Measurements from ENCODE around the gene PTX4. TPM values are rescaled to one million over a fixed set of nuclear protein-coding genes. Genes with fewer than 3 reads are reported as not detected.

Gene PTX4
- total and polyA plus RNA-seq, 4 donors: 0.08 to 0.61 TPM; not detected in 2

DNA sequence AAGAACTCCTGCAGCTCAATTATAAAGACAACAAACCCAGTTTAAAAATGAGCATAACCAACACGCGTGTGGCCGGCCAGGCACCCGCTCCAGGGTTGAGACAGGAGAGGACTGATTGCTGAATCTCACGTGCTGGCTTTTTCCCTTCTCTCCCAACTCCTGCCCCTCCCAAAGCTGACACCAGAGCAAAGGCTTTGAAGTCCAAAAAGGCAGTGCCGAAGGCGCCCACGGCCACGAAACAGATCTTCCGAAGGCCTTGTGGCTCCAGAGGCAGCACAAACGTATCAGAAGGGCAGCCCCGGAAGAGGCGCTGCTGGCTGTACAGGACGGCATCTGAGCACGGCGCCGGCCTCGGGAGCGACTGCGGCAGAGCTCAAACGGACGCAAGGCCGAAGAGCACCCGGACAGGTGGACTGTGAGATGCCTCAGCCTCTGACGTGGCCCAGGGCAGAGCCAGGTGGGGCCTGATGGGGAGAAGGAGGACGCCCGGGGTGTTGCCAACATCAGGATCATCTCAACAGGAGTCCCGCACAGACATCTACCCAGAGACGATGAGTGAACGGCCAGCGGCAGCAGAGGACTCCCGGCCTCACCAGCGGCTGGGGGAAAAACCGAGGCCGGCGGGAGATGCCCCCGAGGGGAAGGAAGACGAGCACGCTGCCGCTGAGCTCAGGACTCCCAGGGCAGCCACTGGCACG lies 24.4 kb downstream of the PTX4 start (continued):
- TF ChIP-seq, protein P1, sequence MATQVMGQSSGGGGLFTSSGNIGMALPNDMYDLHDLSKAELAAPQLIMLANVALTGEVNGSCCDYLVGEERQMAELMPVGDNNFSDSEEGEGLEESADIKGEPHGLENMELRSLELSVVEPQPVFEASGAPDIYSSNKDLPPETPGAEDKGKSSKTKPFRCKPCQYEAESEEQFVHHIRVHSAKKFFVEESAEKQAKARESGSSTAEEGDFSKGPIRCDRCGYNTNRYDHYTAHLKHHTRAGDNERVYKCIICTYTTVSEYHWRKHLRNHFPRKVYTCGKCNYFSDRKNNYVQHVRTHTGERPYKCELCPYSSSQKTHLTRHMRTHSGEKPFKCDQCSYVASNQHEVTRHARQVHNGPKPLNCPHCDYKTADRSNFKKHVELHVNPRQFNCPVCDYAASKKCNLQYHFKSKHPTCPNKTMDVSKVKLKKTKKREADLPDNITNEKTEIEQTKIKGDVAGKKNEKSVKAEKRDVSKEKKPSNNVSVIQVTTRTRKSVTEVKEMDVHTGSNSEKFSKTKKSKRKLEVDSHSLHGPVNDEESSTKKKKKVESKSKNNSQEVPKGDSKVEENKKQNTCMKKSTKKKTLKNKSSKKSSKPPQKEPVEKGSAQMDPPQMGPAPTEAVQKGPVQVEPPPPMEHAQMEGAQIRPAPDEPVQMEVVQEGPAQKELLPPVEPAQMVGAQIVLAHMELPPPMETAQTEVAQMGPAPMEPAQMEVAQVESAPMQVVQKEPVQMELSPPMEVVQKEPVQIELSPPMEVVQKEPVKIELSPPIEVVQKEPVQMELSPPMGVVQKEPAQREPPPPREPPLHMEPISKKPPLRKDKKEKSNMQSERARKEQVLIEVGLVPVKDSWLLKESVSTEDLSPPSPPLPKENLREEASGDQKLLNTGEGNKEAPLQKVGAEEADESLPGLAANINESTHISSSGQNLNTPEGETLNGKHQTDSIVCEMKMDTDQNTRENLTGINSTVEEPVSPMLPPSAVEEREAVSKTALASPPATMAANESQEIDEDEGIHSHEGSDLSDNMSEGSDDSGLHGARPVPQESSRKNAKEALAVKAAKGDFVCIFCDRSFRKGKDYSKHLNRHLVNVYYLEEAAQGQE (IDR thresholded peaks at IDR 0.05): no peak
- TF ChIP-seq, protein P2, sequence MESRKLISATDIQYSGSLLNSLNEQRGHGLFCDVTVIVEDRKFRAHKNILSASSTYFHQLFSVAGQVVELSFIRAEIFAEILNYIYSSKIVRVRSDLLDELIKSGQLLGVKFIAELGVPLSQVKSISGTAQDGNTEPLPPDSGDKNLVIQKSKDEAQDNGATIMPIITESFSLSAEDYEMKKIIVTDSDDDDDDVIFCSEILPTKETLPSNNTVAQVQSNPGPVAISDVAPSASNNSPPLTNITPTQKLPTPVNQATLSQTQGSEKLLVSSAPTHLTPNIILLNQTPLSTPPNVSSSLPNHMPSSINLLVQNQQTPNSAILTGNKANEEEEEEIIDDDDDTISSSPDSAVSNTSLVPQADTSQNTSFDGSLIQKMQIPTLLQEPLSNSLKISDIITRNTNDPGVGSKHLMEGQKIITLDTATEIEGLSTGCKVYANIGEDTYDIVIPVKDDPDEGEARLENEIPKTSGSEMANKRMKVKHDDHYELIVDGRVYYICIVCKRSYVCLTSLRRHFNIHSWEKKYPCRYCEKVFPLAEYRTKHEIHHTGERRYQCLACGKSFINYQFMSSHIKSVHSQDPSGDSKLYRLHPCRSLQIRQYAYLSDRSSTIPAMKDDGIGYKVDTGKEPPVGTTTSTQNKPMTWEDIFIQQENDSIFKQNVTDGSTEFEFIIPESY (IDR thresholded peaks at IDR 0.05): no peak
- TF ChIP-seq, protein P3, sequence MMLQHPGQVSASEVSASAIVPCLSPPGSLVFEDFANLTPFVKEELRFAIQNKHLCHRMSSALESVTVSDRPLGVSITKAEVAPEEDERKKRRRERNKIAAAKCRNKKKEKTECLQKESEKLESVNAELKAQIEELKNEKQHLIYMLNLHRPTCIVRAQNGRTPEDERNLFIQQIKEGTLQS (IDR thresholded peaks at IDR 0.05): no peak
- TF ChIP-seq RXRA (IDR thresholded peaks at IDR 0.05): no peak

DNA sequence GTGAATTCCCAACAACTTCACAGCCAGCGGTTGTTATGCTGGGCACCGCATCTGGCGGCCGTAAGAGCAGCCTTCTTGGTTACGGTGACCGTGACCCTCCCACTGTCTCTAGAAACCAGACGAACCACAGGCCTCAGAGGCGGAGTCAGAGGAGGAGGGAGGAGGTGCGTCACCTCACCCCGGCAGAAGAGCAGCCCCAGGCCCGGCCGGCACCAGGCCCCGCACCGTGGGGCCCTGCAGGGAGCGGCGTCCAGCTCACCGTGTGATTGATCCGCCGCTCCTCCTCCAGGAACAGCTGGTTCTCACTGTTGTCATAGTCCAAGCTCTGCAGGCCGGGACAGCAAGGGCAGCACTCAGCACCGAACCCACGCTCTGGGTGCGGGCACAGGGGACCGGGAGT lies 27.6 kb downstream of the PTX4 start:
- H3K36me3 ChIP-seq (ENCODE audit: control insufficient read depth in 4 of 4, insufficient read depth in 3 of 4, low read depth in 1 of 4, low read length in 3 of 4): peaks cover 0 to 28% (median 7%) of the 10 kb centered on the region in 4 donors
- WGBS: 92% methylated on average over 24 of the region's 24 CpGs

More for the DNA sequence above, 27.6 kb downstream of the PTX4 start:
- TF ChIP-seq HNF4A (conservative IDR thresholded peaks at IDR 0.05): no peak
- TF ChIP-seq, protein P1 (IDR thresholded peaks at IDR 0.05): no peak
- TF ChIP-seq, protein P2 (IDR thresholded peaks at IDR 0.05): no peak
- TF ChIP-seq FOXA1 (IDR thresholded peaks at IDR 0.05): no peak
- no peak for TF ChIP-seq JUND (IDR thresholded peaks at IDR 0.05)
- TF ChIP-seq SP1 (IDR thresholded peaks at IDR 0.05): no peak
- TF ChIP-seq NR2F2 (IDR thresholded peaks at IDR 0.05): no peak
- no peak for TF ChIP-seq FOXA2 (IDR thresholded peaks at IDR 0.05)
- TF ChIP-seq GABPA (IDR thresholded peaks at IDR 0.05 in 1 of 2, conservative IDR thresholded peaks at IDR 0.05 in 1 of 2): no peak
- TF ChIP-seq HNF4G (IDR thresholded peaks at IDR 0.05): no peak
- TF ChIP-seq, protein P3 (IDR thresholded peaks at IDR 0.05): no peak
- TF ChIP-seq, protein P4, sequence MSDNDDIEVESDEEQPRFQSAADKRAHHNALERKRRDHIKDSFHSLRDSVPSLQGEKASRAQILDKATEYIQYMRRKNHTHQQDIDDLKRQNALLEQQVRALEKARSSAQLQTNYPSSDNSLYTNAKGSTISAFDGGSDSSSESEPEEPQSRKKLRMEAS (IDR thresholded peaks at IDR 0.05): no peak
- no peak for TF ChIP-seq RXRA (IDR thresholded peaks at IDR 0.05)
- no peak for TF ChIP-seq EGR1 (IDR thresholded peaks at IDR 0.05; ENCODE audit: low read depth in 2 of 2)
- TF ChIP-seq, protein P5, sequence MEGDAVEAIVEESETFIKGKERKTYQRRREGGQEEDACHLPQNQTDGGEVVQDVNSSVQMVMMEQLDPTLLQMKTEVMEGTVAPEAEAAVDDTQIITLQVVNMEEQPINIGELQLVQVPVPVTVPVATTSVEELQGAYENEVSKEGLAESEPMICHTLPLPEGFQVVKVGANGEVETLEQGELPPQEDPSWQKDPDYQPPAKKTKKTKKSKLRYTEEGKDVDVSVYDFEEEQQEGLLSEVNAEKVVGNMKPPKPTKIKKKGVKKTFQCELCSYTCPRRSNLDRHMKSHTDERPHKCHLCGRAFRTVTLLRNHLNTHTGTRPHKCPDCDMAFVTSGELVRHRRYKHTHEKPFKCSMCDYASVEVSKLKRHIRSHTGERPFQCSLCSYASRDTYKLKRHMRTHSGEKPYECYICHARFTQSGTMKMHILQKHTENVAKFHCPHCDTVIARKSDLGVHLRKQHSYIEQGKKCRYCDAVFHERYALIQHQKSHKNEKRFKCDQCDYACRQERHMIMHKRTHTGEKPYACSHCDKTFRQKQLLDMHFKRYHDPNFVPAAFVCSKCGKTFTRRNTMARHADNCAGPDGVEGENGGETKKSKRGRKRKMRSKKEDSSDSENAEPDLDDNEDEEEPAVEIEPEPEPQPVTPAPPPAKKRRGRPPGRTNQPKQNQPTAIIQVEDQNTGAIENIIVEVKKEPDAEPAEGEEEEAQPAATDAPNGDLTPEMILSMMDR (IDR thresholded peaks at IDR 0.05; ENCODE audit: low read depth, low read length, missing input control): no peak
- TF ChIP-seq YY1 (IDR thresholded peaks at IDR 0.05): no peak
- no peak for TF ChIP-seq RAD21 (IDR thresholded peaks at IDR 0.05)
- Histone ChIP-seq H3K4me3 (ENCODE audit: low read depth in 1 of 3, low read length in 3 of 3) (no peak overlapping the region), H3K27ac (ENCODE audit: low read depth in 1 of 2, low read length in 2 of 2) (no peak overlapping the region), H3K27me3 (ENCODE audit: control insufficient read depth in 4 of 4, insufficient read depth in 4 of 4, low read length in 3 of 4) (no peaks in the 10 kb centered on the region), H3K9ac (ENCODE audit: low read depth in 1 of 2, low read length in 2 of 2) (no peak overlapping the region), H3K9me3 (ENCODE audit: control insufficient read depth in 4 of 4, low read length in 3 of 4) (no peaks in the 10 kb centered on the region), H3K4me1 (ENCODE audit: control insufficient read depth in 4 of 4, insufficient read depth in 4 of 4, low read length in 3 of 4) (no peaks in the 10 kb centered on the region)
- no peak for DNase-seq (ENCODE audit: low spot score)

All from liver (tissue), 9 donors.